T-helper 2 cell treated with Interferon-gamma antibody and Interleukin-4, amounts not matched to agents 5 μg/mL and 100 μg/mL, for 36 hours (primary cell): Measurements from ENCODE around the gene CRYAB.

Experiments
- DNase-seq: peaks from one replicate; pipeline ENCODE4 v3.0.0; 2021; ENCODE audit warnings: low spot score
- H3K27ac Mint-ChIP-seq: one replicate; pipeline ENCODE4 v1.8.0; 2021; ENCODE audit warnings: mild to moderate bottlenecking, mixed read lengths
- H3K27me3 Mint-ChIP-seq: one replicate; pipeline ENCODE4 v1.8.0; 2021; ENCODE audit warnings: low read depth, mixed read lengths
- H3K36me3 Mint-ChIP-seq: one replicate; pipeline ENCODE4 v1.8.0; 2021; ENCODE audit warnings: low read depth, mixed read lengths
- H3K4me1 Mint-ChIP-seq: one replicate; pipeline ENCODE4 v1.8.0; 2021; ENCODE audit warnings: low read depth, mixed read lengths
- H3K4me3 Mint-ChIP-seq: one replicate; pipeline ENCODE4 v1.8.0; 2022; ENCODE audit warnings: mild to moderate bottlenecking, moderate library complexity, mixed read lengths
- H3K9me3 Mint-ChIP-seq: one replicate; pipeline ENCODE4 v1.8.0; 2021; ENCODE audit warnings: mixed read lengths

Gene CRYAB

DNA sequence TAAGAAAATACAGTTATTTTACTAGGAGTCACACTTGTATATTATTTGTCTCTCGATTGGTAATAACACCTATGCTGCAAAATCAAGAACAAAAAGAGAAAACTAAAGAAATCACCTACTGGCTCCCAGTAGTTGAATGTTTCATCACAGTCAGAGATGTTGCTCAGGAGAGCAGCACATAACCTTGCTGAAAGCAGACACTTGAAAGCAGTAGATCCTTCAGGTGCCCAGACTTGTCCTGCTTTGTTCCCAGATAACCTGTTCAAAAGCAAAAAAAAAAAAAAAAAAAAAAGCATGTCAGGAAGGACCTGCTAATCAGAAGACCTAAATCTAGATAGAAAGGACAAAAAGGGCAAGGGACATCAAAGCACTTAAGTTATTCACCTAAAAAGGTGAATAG is 41.5 kb downstream of the CRYAB start:
- H3K4me3 Mint-ChIP-seq, result peak overlapping the region; percentile 28
- H3K36me3 Mint-ChIP-seq, result peaks cover 29% of the 10 kb centered on the region
- H3K27me3 Mint-ChIP-seq, result no peaks in the 10 kb centered on the region
- no peak overlapping the region for H3K27ac Mint-ChIP-seq
- no peaks in the 10 kb centered on the region for H3K9me3 Mint-ChIP-seq
- H3K4me1 Mint-ChIP-seq, result peaks cover 13% of the 10 kb centered on the region
- no peak for DNase-seq

DNA sequence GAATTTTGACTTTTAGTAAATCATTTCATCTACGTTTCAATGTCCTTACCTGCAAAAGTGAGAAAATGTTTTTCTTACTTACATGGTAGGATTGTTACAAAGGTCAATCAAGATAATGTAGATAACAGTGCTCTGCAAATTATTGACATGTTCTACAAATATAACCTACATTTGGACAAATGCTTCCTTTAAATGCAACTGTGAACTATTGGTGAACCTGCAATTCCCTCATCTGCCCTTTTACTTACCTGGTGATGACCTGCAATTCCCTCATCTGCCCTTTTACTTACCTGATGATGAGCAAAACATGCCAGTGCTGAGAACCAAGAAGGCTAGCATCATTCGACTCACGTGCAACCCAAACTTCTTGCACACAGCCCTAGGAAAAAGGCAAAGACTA is 51.3 kb downstream of the CRYAB start:
- H3K4me1 Mint-ChIP-seq, result no peaks in the 10 kb centered on the region
- H3K27ac Mint-ChIP-seq, result no peak overlapping the region
- H3K9me3 Mint-ChIP-seq, result no peaks in the 10 kb centered on the region
- no peak for DNase-seq
- no peak overlapping the region for H3K4me3 Mint-ChIP-seq
- peaks cover 44% of the 10 kb centered on the region for H3K36me3 Mint-ChIP-seq
- no peaks in the 10 kb centered on the region for H3K27me3 Mint-ChIP-seq
